GM23248 (cell line): ENCODE results near the gene QPCTL.

Source experiments
- EZH2 ChIP-seq: fragments of 200-600 bp; sonication (generic); IDR thresholded peaks from 2 replicates; pipeline ENCODE4 v1.6.1; 2018; ENCODE audit warnings: antibody characterized with exemption, mild to moderate bottlenecking; ENCODE audit not compliant: insufficient read depth, poor library complexity, severe bottlenecking
- EZH2phosphoT487 ChIP-seq: fragments of 200-600 bp; sonication (generic); IDR thresholded peaks from 2 replicates; pipeline ENCODE4 v1.6.1; 2018; ENCODE audit warnings: antibody characterized with exemption, moderate library complexity, mild to moderate bottlenecking, low read depth; ENCODE audit not compliant: insufficient read depth

- TF ChIP-seq EZH2 (no peak), EZH2phosphoT487 (no peak)
Measured at GRCh38 chr19:45677351-45678230, 14.9 kb upstream of the QPCTL start.
